Measurements from ENCODE around the gene ABHD16B.

GRCh38 chr20:63814891-63815614 lies 46.2 kb upstream of the ABHD16B start:
- TF ChIP-seq CTCF (conservative IDR thresholded peaks at IDR 0.05; ENCODE audit: low read length): no peak
- TF ChIP-seq EZH2phosphoT487 (IDR thresholded peaks at IDR 0.05; ENCODE audit: borderline replicate concordance): no peak
